Activated T-helper 1 cell treated with anti-CD3 and anti-CD28 coated beads, Interleukin-12 subunit alpha, Interleukin-12 subunit beta, Interleukin-2, Interleukin-4 antibody, amounts not matched to agents 30 ng/mL and 10 ng/mL and 1 ng/mL, durations not matched to agents 14 hours and 24 hours and 36 hours (primary cell): ENCODE measurements around the gene SPATA2. TPM values are rescaled to one million over a fixed set of nuclear protein-coding genes. Genes with fewer than 3 reads are reported as not detected.

Experiments used
- total RNA-seq: library from RNA; stranded (reverse); gene quantifications from 2 replicates; pipeline ENCODE4 v1.2.3, GENCODE V29; 2022

SPATA2 gene
- total RNA-seq, 1 donor from 2014 or later: 9.7 TPM

Other genes with a start within 250 kb of the SPATA2 start
- 38.9 and 39.3 TPM in 2 replicates for gene B4GALT5, start 201.7 kb downstream of the SPATA2 start, total RNA-seq
- 16.2 and 20.8 TPM in 2 replicates for gene SLC9A8, start 102.7 kb downstream of the SPATA2 start, total RNA-seq
- 58.7 and 60.3 TPM in 2 replicates for gene RNF114, start 20.9 kb upstream of the SPATA2 start, total RNA-seq
- 3.5 and 3.9 TPM in 2 replicates for gene SNAI1, start 67.5 kb upstream of the SPATA2 start, total RNA-seq
- 166 and 170 TPM in 2 replicates for gene UBE2V1, start 197.6 kb upstream of the SPATA2 start, total RNA-seq
- 30.7 and 33.4 TPM in 2 replicates for gene PEDS1, start 238.2 kb upstream of the SPATA2 start, total RNA-seq